ENCODE data around the gene FRRS1L.

Gene FRRS1L

GRCh38 chr9:109166771-109167601 lies at the start of gene FRRS1L:
Gene FRRS1L, minus strand, starts transcription at chr9:109167249. Its CDS starts 111 bp downstream, at chr9:109167138.
- peak; percentile 59 for DNase-seq

GRCh38 chr9:109214414-109214813 lies 47.4 kb upstream of the FRRS1L start:
- DNase-seq, result no peak

DNA sequence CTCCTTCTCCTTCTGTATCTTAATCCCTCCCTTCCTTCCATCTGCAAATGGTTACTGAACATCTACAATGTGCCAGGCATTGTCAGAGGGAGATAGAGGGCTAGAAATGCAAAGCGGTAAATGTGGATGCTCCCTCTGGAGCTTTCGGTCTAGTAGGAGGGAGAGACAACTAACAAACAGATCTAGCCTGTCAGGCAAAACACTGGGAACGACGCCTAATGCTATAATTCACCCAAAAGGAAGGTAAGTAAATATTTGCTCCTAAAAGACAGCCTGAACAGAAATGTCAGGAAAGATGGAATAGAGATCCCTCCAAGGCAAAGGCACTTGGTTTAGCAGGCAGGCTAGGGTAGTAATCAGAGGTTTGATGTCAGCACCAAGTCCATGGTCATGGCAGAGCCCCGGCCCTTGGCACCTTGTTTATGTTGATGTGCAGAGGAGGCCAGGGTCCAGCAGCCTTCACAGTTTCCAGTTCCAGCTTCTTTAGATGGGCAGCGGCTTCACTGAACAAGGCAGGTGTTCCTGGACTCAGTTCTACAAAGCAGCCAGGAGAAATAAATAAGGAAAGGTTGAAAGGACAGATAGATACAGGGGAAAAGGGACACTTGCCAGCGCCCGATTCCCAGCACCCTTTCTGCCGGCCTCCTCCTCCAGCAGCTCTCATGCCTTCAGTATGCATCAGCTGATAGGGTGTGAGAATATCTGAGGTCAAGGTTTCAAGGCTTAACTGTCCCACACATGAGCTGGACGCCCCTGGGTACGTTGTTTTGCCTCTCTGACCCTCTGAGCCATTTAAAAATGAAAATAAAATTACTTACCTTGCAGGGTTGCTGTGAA lies 46.5 kb upstream of the FRRS1L start:
- DNase-seq, result no peak

- DNase-seq, result no peak
Observed at GRCh38 chr9:109212768-109213167, 45.7 kb upstream of the FRRS1L start.

GRCh38 chr9:109206670-109207069 lies 39.6 kb upstream of the FRRS1L start:
- DNase-seq, result no peak

DNA sequence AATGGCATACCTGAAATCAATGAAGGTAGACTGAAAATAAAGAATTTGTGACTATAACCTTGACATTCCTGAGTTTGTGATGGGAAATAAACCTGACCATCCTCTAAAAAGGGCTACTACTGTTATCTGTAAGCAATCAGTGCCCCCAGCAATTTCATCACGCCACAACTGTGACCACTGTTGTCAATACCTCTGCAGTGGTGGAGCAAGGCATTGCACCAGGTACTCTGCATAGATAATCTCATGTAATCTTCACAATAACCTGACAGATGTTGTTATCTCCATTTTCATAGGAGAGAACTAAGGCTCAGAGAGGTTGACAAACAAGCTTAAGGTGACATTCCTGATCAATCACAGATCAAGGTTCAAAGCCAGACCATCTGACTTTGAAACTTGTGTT lies 38.5 kb upstream of the FRRS1L start:
- no peak for DNase-seq

DNA sequence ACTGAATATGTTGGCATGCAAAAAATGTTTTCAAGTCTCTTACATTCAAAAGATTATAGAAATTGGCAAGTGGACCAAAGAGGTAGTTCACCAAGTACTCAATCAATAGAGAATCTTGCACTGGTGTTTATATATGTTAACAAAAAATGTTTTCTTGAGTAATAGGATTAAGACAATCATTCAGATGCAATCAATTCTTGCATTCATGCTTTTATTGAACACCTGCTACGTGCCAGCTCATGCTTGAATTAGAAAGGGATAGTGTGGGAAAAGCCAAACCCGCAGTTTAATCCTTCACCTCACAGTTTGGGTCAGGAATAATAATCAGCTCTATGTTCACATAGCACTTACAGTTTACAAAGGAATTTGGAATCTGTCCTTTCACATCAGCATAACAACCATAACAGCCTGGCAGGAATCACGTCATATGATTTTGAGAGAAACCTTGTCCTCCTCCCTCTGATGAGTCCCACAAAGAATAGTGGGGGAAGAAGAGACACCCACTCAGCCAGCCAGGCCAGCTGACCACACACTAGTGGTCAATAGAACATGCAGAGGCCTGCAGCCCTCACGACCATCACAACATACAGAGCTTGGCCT lies 36.8 kb upstream of the FRRS1L start:
- no peak for DNase-seq

DNA sequence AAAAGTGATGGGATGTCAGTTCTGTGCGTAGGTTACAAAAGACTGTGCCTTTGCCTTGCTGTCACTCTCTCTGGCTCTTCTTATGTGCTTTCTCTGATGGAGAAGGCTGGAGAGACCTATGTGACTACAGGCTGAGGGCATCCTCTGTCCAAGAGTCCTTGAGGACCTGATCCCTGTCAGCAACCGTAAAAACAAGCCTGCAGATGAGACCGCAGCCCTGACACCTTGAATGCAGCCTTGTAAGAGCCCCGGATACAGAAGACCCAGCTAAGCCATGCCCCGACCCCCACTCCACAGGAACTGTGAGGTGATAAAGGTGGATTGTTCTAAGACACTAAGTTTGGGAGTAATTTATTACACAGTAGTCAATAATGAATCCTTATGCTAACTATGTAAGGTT lies 32.6 kb upstream of the FRRS1L start:
- no peak for DNase-seq

DNA sequence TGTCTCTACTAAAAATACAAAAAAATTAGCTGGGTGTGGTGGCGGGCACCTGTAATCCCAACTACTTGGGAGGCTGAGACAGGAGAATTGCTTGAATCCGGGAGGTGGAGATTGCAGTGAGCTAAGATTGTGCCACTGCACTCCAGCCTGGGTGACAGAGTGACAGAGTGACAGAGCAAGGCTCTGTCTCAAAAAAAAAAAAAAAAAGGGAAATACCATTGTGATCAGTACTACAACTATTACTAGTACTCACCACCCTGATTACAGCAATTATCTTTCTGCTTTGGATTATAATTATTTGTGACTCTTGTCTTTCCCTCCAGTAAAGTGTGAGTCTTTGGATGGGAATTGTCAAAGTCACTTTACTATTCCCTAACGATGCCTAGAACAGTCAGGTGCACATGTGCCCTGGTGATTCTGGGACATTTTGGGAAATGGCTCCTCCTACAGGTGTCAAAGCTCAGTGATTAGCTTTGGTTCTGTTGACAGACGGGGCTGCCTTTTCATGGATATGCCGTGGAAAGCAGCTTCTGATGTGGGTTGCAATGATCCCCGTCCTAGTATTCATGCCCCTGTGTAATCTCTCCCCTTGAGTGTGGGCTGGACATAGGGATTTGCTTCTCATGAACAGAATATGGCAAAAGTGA lies 31.8 kb upstream of the FRRS1L start:
- no peak for DNase-seq

DNA sequence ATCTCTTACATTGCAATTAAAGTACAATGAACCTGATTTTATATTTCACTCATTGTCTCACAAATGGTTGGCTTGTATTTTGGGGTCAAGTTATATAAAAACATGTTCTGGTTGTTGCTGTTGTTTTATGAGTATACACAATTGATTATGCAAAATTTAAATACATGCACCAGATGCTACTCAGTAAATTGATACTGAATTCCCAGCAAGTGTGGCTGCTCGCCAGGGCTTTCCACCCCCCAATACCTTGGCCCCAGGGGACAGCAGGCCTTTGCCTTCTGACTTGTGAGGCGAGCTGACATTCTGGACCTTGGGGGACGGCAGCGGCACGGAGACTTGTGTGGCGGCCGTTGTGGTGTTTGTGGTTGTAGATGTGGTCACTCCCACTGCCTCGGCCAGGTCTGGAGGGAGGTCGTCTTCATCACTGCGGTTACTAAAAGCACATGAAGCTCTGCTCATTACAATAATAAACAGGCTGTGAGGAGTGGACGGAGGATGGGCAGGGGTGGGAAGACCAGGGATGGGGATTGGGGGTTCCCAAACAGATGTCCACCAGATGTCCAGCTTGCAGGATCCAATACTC lies 27.0 kb upstream of the FRRS1L start:
- peak; percentile 92 for DNase-seq

- no peak for DNase-seq
Observed at GRCh38 chr9:109192732-109193361, 25.8 kb upstream of the FRRS1L start.

DNA sequence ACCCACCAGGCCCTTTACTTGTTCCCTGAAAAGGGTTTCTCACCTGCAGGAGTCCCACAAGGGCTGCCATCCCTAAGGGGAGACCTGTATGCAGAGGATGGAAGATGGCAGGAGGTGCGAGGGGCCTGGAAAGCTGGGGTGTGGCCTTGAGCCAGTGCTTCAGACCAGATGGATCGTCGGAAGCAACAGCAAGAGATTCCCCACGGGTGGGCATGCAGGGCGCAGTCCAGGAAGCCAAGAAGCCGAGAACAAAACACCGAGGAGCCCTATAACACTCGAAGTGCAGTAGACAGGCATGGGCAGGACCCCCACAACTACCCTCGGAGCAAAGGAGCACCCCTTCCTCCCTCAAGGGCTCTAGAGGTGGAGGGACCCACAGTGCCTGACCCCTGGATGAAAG lies 24.7 kb upstream of the FRRS1L start:
- DNase-seq, result no peak

DNA sequence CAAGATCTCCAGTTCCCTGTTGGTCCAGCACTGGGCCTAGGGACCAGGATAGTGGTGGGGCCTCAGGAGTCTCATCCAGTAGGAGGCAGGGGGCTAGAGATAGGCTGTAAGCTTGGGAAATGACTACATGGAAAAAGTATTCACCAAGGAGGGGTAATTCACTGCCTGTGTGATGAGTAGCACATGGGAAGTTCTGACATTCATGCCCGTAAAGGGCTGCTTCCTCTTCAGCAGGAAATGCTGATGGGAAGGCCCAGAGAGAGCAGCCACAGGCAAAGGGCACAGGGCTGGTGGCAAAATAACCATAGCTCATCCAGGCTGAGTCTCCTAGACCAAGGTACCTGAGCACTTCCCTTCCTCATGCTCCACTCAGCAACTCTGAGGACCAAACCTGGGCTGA lies 23.1 kb upstream of the FRRS1L start:
- DNase-seq, result no peak

DNA sequence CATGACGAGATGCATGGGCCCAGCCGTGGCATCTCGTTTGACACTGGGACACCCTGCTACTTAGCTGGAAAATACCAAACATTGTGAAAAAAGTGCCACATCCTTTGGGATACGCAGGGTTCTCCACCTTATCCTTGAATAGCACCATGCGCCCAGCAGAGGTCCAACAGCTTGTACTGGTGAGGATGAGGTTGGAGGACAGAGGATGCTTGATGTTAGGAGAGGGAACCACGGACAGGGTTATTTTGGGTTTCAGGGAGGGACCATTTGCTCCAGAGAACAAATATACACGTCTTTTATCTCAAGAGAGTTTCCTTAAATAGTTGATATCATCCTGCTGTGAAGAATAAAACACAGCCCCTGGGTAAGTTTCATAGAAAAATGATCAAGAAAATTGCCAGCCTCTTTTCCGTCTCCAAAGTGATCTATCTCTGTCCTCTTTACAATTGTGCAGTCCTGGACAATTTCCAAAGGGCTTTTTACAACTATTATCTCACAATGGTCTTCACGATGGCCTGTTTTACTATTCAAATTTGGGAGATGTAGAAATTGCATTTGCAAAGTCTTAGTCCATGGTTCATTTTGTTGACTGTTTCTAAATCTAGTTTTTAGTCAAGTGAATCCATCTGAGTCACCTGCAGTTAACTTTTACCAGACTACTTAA lies 19.9 kb upstream of the FRRS1L start:
- DNase-seq, result no peak

DNA sequence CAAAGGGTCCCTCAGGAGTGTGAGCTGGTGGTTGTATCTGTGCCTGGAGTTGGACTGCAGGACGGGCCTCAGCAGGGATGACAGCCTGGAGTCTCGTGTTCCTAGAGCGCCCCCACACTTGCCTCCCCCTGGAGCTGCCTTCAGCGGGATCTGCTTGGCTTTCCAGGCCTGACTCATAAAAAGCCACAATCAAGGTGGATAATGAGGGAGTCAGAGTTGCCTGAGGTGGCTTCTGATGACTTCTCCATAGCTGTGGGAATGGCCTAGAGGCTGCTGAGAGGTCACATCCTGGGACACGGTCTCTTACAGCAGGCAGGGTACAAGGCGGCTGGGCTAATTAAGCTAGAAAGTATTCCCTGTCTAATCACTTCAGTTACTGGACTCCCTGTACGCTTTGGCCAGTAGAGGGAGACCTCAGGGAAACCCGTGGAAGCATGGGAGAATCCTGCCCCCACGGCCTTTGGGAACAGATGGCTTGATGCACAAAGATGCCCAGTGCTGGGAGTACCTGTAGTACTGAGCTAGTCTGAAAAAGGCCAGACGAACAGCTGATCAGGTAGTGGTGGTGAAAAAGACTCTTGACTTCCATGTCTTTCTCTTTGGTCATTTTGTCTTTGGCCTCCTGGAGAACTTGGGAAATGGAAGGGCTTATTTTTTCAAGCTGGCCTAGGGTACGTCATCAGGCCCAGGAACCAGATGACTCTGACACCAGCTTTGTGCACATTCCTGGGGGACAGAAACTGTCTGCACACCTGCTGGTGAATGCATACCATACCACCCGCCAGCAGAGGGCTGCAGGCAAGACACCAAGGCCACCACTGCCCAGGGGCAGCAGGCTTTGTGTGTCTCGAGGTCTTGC lies 16.1 kb upstream of the FRRS1L start:
- peak; percentile 86 for DNase-seq

DNA sequence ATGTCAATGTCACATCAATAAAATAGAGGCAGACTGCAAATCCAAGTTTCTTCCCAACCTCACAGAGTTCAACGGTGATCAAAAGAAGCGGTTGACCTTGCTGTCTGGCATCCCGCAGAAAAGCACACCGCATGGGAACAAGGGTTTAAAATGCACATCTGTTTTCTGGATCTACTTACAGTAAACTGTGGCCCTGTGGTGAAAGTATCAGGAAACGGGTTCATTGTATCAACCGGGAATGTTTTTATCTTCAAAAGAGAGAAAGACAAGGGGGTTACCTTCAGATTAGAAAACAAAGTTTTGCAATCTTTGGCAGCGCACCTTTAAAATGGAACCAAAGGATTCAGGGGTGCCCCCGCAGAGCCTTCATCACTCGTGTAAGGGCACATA lies 15.5 kb upstream of the FRRS1L start:
- no peak for DNase-seq

DNA sequence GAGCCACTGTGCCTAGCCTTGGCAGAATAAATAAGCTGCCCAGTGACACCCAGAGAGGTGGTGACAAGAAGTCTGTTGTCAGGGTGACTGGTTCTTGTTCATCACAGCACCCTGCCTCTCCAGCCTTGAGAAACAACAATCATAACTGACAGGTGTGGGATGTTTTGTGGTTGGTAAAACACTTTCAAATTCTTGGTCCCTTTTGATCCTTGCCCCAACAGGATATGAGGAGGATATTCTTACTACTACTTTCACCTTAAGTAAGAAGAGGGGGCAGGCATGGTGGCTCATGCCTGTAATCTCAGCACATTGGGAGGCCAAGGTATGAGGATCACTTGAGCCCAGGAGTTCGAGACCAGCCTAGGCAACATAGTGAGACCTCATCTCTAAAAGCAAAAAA lies 14.2 kb upstream of the FRRS1L start:
- no peak for DNase-seq

- no peak for DNase-seq
Observed at GRCh38 chr9:109179801-109180523, 12.9 kb upstream of the FRRS1L start.

GRCh38 chr9:109176963-109177362 lies 9.9 kb upstream of the FRRS1L start:
- DNase-seq, result no peak

- DNase-seq, result no peak
Observed at GRCh38 chr9:109176386-109176785, 9.3 kb upstream of the FRRS1L start.
